Ovary (tissue), 9 donors: Measurements from ENCODE around the gene TUBB4B. TPM values are rescaled to one million over a fixed set of nuclear protein-coding genes. Genes with fewer than 3 reads are reported as not detected.
"Not testable (repeated sequence)": the region's sequence is repeated elsewhere in the genome, so short reads cannot be mapped to it uniquely, and the experiment has no call there.

Source experiments
- DNase-seq, 5 donors: peaks; one replicate each; pipeline ENCODE4 v3.0.0-alpha.2; 2019 to 2020
- H3K27ac ChIP-seq, 2 donors: fragments of 200-600 bp; one replicate each; pipeline versions ENCODE4 v1.5.1 to v1.8.0; 2019 to 2022
- H3K27me3 ChIP-seq: fragments of 200-600 bp; one replicate; pipeline ENCODE4 v1.8.0; 2022
- H3K36me3 ChIP-seq: fragments of 200-600 bp; sonication (generic); one replicate; pipeline ENCODE4 v1.5.1; 2019
- H3K4me1 ChIP-seq: one replicate; pipeline ENCODE4 v1.8.1; 2013; ENCODE audit warnings: mild to moderate bottlenecking, moderate library complexity; ENCODE audit not compliant: insufficient read depth
- H3K4me3 ChIP-seq: fragments of 200-600 bp; sonication (generic); one replicate; pipeline ENCODE4 v1.5.1; 2017
- H3K9me3 ChIP-seq, 2 donors: fragments of 200-600 bp in 1 of 2; sonication (generic) in 1 of 2; one replicate each; pipeline versions ENCODE4 v1.5.1 to v1.8.1; 2013 to 2019; ENCODE audit warnings: mild to moderate bottlenecking in 1 of 2, moderate library complexity in 1 of 2
- CTCF ChIP-seq, 3 donors: fragments of 450-650 bp in 2 of 3; fragments of 200-600 bp in 1 of 3; IDR thresholded peaks; one replicate each; pipeline versions ENCODE4 v1.5.1 to v1.8.0; 2016 to 2022; ENCODE audit warnings: antibody characterized with exemption in 3 of 3, mild to moderate bottlenecking in 1 of 3
- EP300 ChIP-seq: sonication (generic); formaldehyde crosslinking; IDR thresholded peaks from one replicate; pipeline ENCODE4 v1.6.1; 2017; ENCODE audit warnings: antibody characterized with exemption
- POLR2A ChIP-seq: fragments of 450-650 bp; IDR thresholded peaks from one replicate; pipeline ENCODE4 v1.6.1; 2017; ENCODE audit warnings: antibody characterized with exemption, mild to moderate bottlenecking, moderate library complexity
- WGBS, 3 donors: extraction: QIAGEN DNeasy Blood & Tissue Kit in 1 of 3; methylation state at CpG; one replicate each; pipeline versions ENCODE4 v1.1.5 to v1.1.7; 2013 to 2017; 5-methylcytosine and 5-hydroxymethylcytosine counted together
- intact Hi-C, 4 donors: fragments of 100-400 bp; cut with DNase I; formaldehyde crosslinking; loops; one replicate each; pipeline versions ENCODE4 v1.11.0 to v1.15.1; 2022 to 2023
- polyA plus RNA-seq, 2 donors: library from polyadenylated mRNA; stranded (reverse); fragments of 200-250 nt in 1 of 2; fragments of 350-450 nt in 1 of 2; fragmentation: Illumina TruSeq in 1 of 2; extraction: RNeasy Lipid Tissue Mini Kit (QIAGEN cat#74804) in 1 of 2; gene quantifications; one replicate each; pipeline ENCODE4 v1.2.3, GENCODE V29; 2013 to 2014
- total RNA-seq, 7 donors: library from RNA; depleted of rRNA in 2 of 7; stranded (reverse); fragments of >200 nt in 2 of 7; fragmentation: NEBNext Ultra II Directional in 3 of 7; extraction: Animal tissue kit (Norgen Biotek cat#: 25700) in 3 of 7; gene quantifications; one replicate each; pipeline versions ENCODE4 v1.1.0 to v1.2.4, GENCODE V29; 2016 to 2023
- donor health status: DM: no; HTN: no; CAD: no; lungs with moderate emphysema.
- donor health status: DM: no; HTN: no; CAD: no.
- donor health status: Bipolar disorder and iron deficiency.
- donor health status: DM: yes; HTN: yes; CAD: no.
- donor health status: DM: no; HTN: no; CAD: no.
- donor health status: DM: yes; HTN: yes; CAD: no.

The TUBB4B gene
- total and polyA plus RNA-seq, 9 donors = 62.8 to 234 (median 135) TPM

- DNase-seq = peak; percentile 88 to 92 (median 90)
- TF ChIP-seq EP300 (no peak), CTCF (IDR thresholded peaks at IDR 0.05) (peak; percentile 96 to 99 (median 99))
- intact Hi-C loops = loop anchor here in 1 of 4 donors (10.0 kb wide), 1 partner anchor 122 kb away; the partner anchor contains the start of gene DPP7
- H3K4me3 ChIP-seq = peak overlapping the region; percentile 25
- 7 to 8% (median 7%) methylated on average over 22 to 31 of the region's 31 CpGs for WGBS, 3 donors
- no peaks in the 10 kb centered on the region for H3K36me3 ChIP-seq
- no peaks in the 10 kb centered on the region for H3K9me3 ChIP-seq
- peak overlapping the region in 1 of 2 donors; percentile 32 for H3K27ac ChIP-seq
- H3K4me1 ChIP-seq = peaks cover 11% of the 10 kb centered on the region
- no peaks in the 10 kb centered on the region for H3K27me3 ChIP-seq
Measured at GRCh38 chr9:137236238-137236935, 4.7 kb upstream of the TUBB4B start.

- H3K9me3 ChIP-seq = no peaks in the 10 kb centered on the region
- peaks cover 11% of the 10 kb centered on the region for H3K4me1 ChIP-seq
- TF ChIP-seq CTCF (IDR thresholded peaks at IDR 0.05) (no peak), POLR2A (no peak), EP300 (no peak)
- no peak for DNase-seq
- no peak overlapping the region for H3K4me3 ChIP-seq
- intact Hi-C loops = loop anchor here in 1 of 4 donors (10.0 kb wide), 1 partner anchor 122 kb away; the partner anchor contains the start of gene DPP7
- H3K36me3 ChIP-seq = no peaks in the 10 kb centered on the region
- 42 to 48% (median 46%) methylated on average over 11 of the region's 11 CpGs for WGBS, 3 donors
- H3K27ac ChIP-seq = peak overlapping the region in 1 of 2 donors; percentile 32
- H3K27me3 ChIP-seq = no peaks in the 10 kb centered on the region
Measured at GRCh38 chr9:137236936-137237421, 4.1 kb upstream of the TUBB4B start.

GRCh38 chr9:137237759-137238726, 3.0 kb upstream of the TUBB4B start:
- H3K4me1 ChIP-seq = peaks cover 14% of the 10 kb centered on the region
- TF ChIP-seq EP300 = no peak
- no peak for TF ChIP-seq CTCF (IDR thresholded peaks at IDR 0.05)
- no peak for TF ChIP-seq POLR2A
- H3K27ac ChIP-seq = no peak overlapping the region
- intact Hi-C loops = loop anchor here in 1 of 4 donors (10.0 kb wide), 1 partner anchor 123 kb away; the partner anchor contains the start of gene DPP7
- DNase-seq = no peak
- H3K36me3 ChIP-seq = no peaks in the 10 kb centered on the region
- H3K4me3 ChIP-seq = no peak overlapping the region
- no peaks in the 10 kb centered on the region for H3K27me3 ChIP-seq
- no peaks in the 10 kb centered on the region for H3K9me3 ChIP-seq
- WGBS, 3 donors = 76 to 79% (median 78%) methylated on average over 11 to 13 of the region's 13 CpGs

GRCh38 chr9:137239541-137240200, 1.4 kb upstream of the TUBB4B start:
- 44 to 46% (median 45%) methylated on average over 27 of the region's 27 CpGs for WGBS, 3 donors
- intact Hi-C loops = loop anchor here in 1 of 4 donors (10.0 kb wide), 1 partner anchor 125 kb away; the partner anchor contains the start of gene DPP7
- H3K36me3 ChIP-seq, DNase-seq, H3K27me3 ChIP-seq, H3K9me3 ChIP-seq: not testable (repeated sequence)
- H3K27ac ChIP-seq = peak overlapping the region in 1 of 2 donors; percentile 95
- H3K4me1 ChIP-seq = peaks cover 14% of the 10 kb centered on the region
- H3K4me3 ChIP-seq = peak overlapping the region; percentile 60
